ENCODE data around the gene NEU4.

- TF ChIP-seq POLR2A (IDR thresholded peaks at IDR 0.05) (no peak), CTCF (IDR thresholded peaks at IDR 0.05 in 4 of 5, conservative IDR thresholded peaks at IDR 0.05 in 1 of 5) (no peak)
These were observed 46.0 kb upstream of the NEU4 start for GRCh38 chr2:241762933-241763369.

Measured in gastrocnemius medialis (tissue), 4 donors.